A673 (cell line): ENCODE data around the gene MTURN.

ENCODE experiments used
- CTCF ChIP-seq: fragments of 300-800, 200-600 bp; sonication (generic); conservative IDR thresholded peaks from 2 replicates; pipeline ENCODE4 v1.5.1; 2017; ENCODE audit warnings: low read depth, mild to moderate bottlenecking, antibody characterized with exemption, low read length, moderate library complexity, mixed read lengths
- EZH2 ChIP-seq: fragments of 200-600 bp; sonication (generic); IDR thresholded peaks from 2 replicates; pipeline ENCODE4 v1.6.1; 2017; ENCODE audit warnings: borderline replicate concordance, low read depth, mild to moderate bottlenecking, mixed read lengths, antibody characterized with exemption, low read length; ENCODE audit not compliant: poor library complexity, severe bottlenecking

GRCh38 chr7:30091491-30091912 is 43.3 kb upstream of the MTURN start:
- TF ChIP-seq CTCF (no peak), EZH2 (no peak)
